ENCODE measurements around the gene KCNJ15.

DNA sequence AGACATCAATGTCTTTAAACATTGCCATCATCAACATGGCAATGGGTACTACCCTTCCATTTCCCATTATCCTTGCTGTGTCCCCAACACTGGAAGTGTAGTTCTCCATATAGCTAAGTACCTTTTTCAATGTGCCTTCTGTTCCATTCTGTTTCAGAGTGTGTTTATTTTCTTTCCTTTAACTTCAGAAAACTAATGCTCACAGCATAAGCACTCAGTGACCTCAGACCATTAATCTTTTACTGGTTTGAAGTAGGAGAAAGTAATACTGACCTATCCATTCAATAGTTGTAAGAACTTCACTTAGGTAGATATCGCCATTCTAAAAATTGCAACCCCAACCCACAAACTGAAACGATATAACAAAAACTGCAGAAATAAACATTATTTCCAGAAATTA, 37.8 kb downstream of the KCNJ15 start:
- TF ChIP-seq POLR2AphosphoS5 (IDR thresholded peaks at IDR 0.05; ENCODE audit: low read depth, low read length) = no peak
- TF ChIP-seq POLR2A (IDR thresholded peaks at IDR 0.05; ENCODE audit: low read depth, low read length) = no peak
